Posterior vena cava (tissue), 2 donors: ENCODE data around the gene ZNF785. TPM values are rescaled to one million over a fixed set of nuclear protein-coding genes. Genes with fewer than 3 reads are reported as not detected.
"Not testable (repeated sequence)": the region's sequence is repeated elsewhere in the genome, so short reads cannot be mapped to it uniquely, and the experiment has no call there.

Experiments
- DNase-seq: peaks from one replicate; pipeline ENCODE4 v3.0.0-alpha.2; 2020; ENCODE audit warnings: low spot score
- intact Hi-C, 2 donors: fragments of 100-400 bp; cut with DNase I; formaldehyde crosslinking; loops; one replicate each; pipeline versions ENCODE4 v1.14.1 to v1.14.2; 2022 to 2023
- total RNA-seq, 2 donors: library from RNA; stranded (reverse); fragmentation: NEBNext Ultra II Directional; extraction: Animal tissue kit (Norgen Biotek cat#: 25700); gene quantifications; one replicate each; pipeline ENCODE4 v1.2.1, GENCODE V29; 2021
- donor health status: DM: yes; HTN: yes; CAD: no.
- donor health status: DM: yes; HTN: yes; CAD: no.

Gene ZNF785
- total RNA-seq, 2 donors from 2014 or later: 10.2 to 10.5 TPM

- DNase-seq: no peak
- intact Hi-C loops: no loop called here
Measured at GRCh38 chr16:30604316-30604947, 18.9 kb upstream of the ZNF785 start.

- DNase-seq: no peak
- intact Hi-C loops: no loop called here
Measured at GRCh38 chr16:30603945-30604315, 18.4 kb upstream of the ZNF785 start.

GRCh38 chr16:30602616-30603277 lies 17.2 kb upstream of the ZNF785 start:
- DNase-seq: no peak
- intact Hi-C loops: no loop called here

GRCh38 chr16:30601966-30602365 lies 16.5 kb upstream of the ZNF785 start:
- intact Hi-C loops: no loop called here
- no peak for DNase-seq

GRCh38 chr16:30600929-30601328 lies 15.4 kb upstream of the ZNF785 start:
- no peak for DNase-seq
- intact Hi-C loops: no loop called here

- no peak for DNase-seq
- intact Hi-C loops: no loop called here
Measured at GRCh38 chr16:30600215-30600614, 14.7 kb upstream of the ZNF785 start.

- DNase-seq: no peak
- intact Hi-C loops: no loop called here
Measured at GRCh38 chr16:30592871-30593270, 7.4 kb upstream of the ZNF785 start.

GRCh38 chr16:30590869-30591268 lies 5.4 kb upstream of the ZNF785 start:
- DNase-seq, intact Hi-C loops: not testable (repeated sequence)

GRCh38 chr16:30589582-30589981 lies 4.1 kb upstream of the ZNF785 start:
- intact Hi-C loops: loop anchor here (10.0 kb wide), 2 partner anchors 45 to 65 kb away; partner anchors contain the start of gene ZNF768 (in 1 of the 2)
- not testable (repeated sequence) for DNase-seq

- no peak for DNase-seq
- intact Hi-C loops: loop anchor here (10.0 kb wide), 2 partner anchors 46 to 64 kb away; partner anchors contain the start of gene ZNF768 (in 1 of the 2)
Measured at GRCh38 chr16:30588651-30589050, 3.2 kb upstream of the ZNF785 start.

GRCh38 chr16:30585022-30585399 lies 486 bp downstream of the ZNF785 start:
- intact Hi-C loops: loop anchor here (10.0 kb wide), 2 partner anchors 50 to 60 kb away; partner anchors contain the start of gene ZNF768 (in 1 of the 2)

GRCh38 chr16:30582611-30583340 lies 2.7 kb downstream of the ZNF785 start:
- intact Hi-C loops: loop anchor here (10.0 kb wide), 2 partner anchors 52 to 58 kb away; partner anchors contain the start of gene ZNF768 (in 1 of the 2)

More at GRCh38 chr16:30585022-30585399, 486 bp downstream of the ZNF785 start:
- no peak for DNase-seq

GRCh38 chr16:30581457-30581856 lies 4.0 kb downstream of the ZNF785 start:
- no peak for DNase-seq
- intact Hi-C loops: loop anchor here (10.0 kb wide), 2 partner anchors 53 to 57 kb away; partner anchors contain the start of gene ZNF768 (in 1 of the 2)

More at GRCh38 chr16:30582611-30583340, 2.7 kb downstream of the ZNF785 start:
- no peak for DNase-seq

- intact Hi-C loops: no loop called here
- DNase-seq: no peak
Measured at GRCh38 chr16:30574678-30575077, 10.8 kb downstream of the ZNF785 start.

GRCh38 chr16:30571445-30572322 lies 13.8 kb downstream of the ZNF785 start, which contains the start of gene ZNF688:
ZNF688 (minus strand) TSS chr16:30571714; CDS start chr16:30571629, 85 bp downstream.
- intact Hi-C loops: no loop called here
- DNase-seq: peak; percentile 99

GRCh38 chr16:30570636-30571444 lies 14.7 kb downstream of the ZNF785 start:
- intact Hi-C loops: no loop called here
- no peak for DNase-seq

- DNase-seq: no peak
- intact Hi-C loops: no loop called here
Measured at GRCh38 chr16:30569746-30570635, 15.5 kb downstream of the ZNF785 start.
